VCaP (cell line): Measurements from ENCODE around the gene IDH3G.
A peak's percentile ranks its signal among the peaks of the same experiment; 100 is the strongest.

Source experiments
- H3K27ac ChIP-seq: fragments of 450-650 bp; 2 replicates; pipeline ENCODE4 v1.5.1; 2017
- CTCF ChIP-seq: fragments of 450-650 bp; conservative IDR thresholded peaks from 2 replicates; pipeline ENCODE4 v1.5.1; 2017; ENCODE audit warnings: mild to moderate bottlenecking, moderate library complexity

Gene IDH3G

GRCh38 chrX:153794897-153795816 lies 982 bp upstream of the IDH3G start:
- no peak for TF ChIP-seq CTCF

GRCh38 chrX:153793291-153793690 lies 884 bp downstream of the IDH3G start:
- peak overlapping the region; percentile 88 for H3K27ac ChIP-seq
- no peak for TF ChIP-seq CTCF

More at GRCh38 chrX:153794897-153795816, 982 bp upstream of the IDH3G start:
- peak overlapping the region; percentile 88 for H3K27ac ChIP-seq

- TF ChIP-seq CTCF = no peak
- no peak overlapping the region for H3K27ac ChIP-seq
Measured at GRCh38 chrX:153792368-153792767, 1.8 kb downstream of the IDH3G start.

- H3K27ac ChIP-seq = no peak overlapping the region
- no peak for TF ChIP-seq CTCF
Measured at GRCh38 chrX:153791104-153791852, 2.9 kb downstream of the IDH3G start.

- no peak for TF ChIP-seq CTCF
- no peak overlapping the region for H3K27ac ChIP-seq
Measured at GRCh38 chrX:153789654-153790053, 4.5 kb downstream of the IDH3G start.

GRCh38 chrX:153786669-153787068 lies 7.5 kb downstream of the IDH3G start:
- no peak overlapping the region for H3K27ac ChIP-seq
- TF ChIP-seq CTCF = no peak

- H3K27ac ChIP-seq = no peak overlapping the region
- TF ChIP-seq CTCF = no peak
Measured at GRCh38 chrX:153784325-153784967, 9.7 kb downstream of the IDH3G start.
